H1 (cell line): ENCODE measurements around the gene C6orf163. TPM values are rescaled to one million over a fixed set of nuclear protein-coding genes. Genes with fewer than 3 reads are reported as not detected.

Source experiments
- CTCF ChIA-PET: fragments of 300-600 bp; sonication (Branson Sonifier 250); formaldehyde crosslinking; loops from one replicate; lab custom pipeline; 2021; ENCODE audit not compliant: partially characterized antibody; lab: Charles Lee
- POLR2A ChIA-PET: fragments of 300-600 bp; sonication (Branson Sonifier 250); formaldehyde crosslinking; loops from one replicate; lab custom pipeline; 2021; ENCODE audit warnings: inconsistent platforms; ENCODE audit not compliant: partially characterized antibody; lab: Charles Lee
- DNase-seq, 2 experiments: peaks; one replicate each; pipeline versions ENCODE4 v3.0.0 to v3.0.0-alpha.2; 2010 to 2022; ENCODE audit warnings: low spot score in 2 of 2, low read depth in 1 of 2, mixed read lengths in 1 of 2
- FAIRE-seq: peaks from 2 replicates; lab custom pipeline; 2011; peaks lifted over from hg19 to GRCh38; lab: Jason Lieb, UNC
- H2AFZ ChIP-seq: 2 replicates; pipeline ENCODE4 v1.8.1; 2012; ENCODE audit warnings: low read length, inconsistent platforms
- H2AK5ac ChIP-seq: 2 replicates; pipeline ENCODE4 v1.6.1; 2013; ENCODE audit warnings: low read depth, low read length
- H2BK120ac ChIP-seq: replicated peaks from 2 replicates; pipeline ENCODE3; 2013; ENCODE audit warnings: low read depth, low read length, inconsistent platforms
- H2BK12ac ChIP-seq: 2 replicates; pipeline ENCODE4 v1.6.1; 2013; ENCODE audit warnings: low read depth, low read length
- H2BK15ac ChIP-seq: 2 replicates; pipeline ENCODE4 v1.6.1; 2013; ENCODE audit warnings: low read length
- H2BK20ac ChIP-seq: 2 replicates; pipeline ENCODE4 v1.6.1; 2013; ENCODE audit warnings: low read length
- H2BK5ac ChIP-seq: 2 replicates; pipeline ENCODE4 v1.6.1; 2013; ENCODE audit warnings: low read depth, low read length
- H3K14ac ChIP-seq: 2 replicates; pipeline ENCODE4 v1.6.1; 2013; ENCODE audit warnings: inconsistent platforms; ENCODE audit not compliant: insufficient read length
- H3K18ac ChIP-seq: 2 replicates; pipeline ENCODE4 v1.6.1; 2013; ENCODE audit warnings: low read length; ENCODE audit errors: extremely low read depth
- H3K23ac ChIP-seq: 2 replicates; pipeline ENCODE4 v1.6.1; 2013; ENCODE audit warnings: inconsistent platforms; ENCODE audit not compliant: insufficient read length
- H3K23me2 ChIP-seq: 2 replicates; pipeline ENCODE4 v1.6.1; 2013; ENCODE audit warnings: low read depth, low read length
- H3K27ac ChIP-seq: 2 replicates; pipeline ENCODE4 v1.6.1; 2011; ENCODE audit warnings: low read depth, low read length, inconsistent platforms
- H3K27me3 ChIP-seq, 4 experiments: replicated peaks in 1 of 4; 1 replicate in 1 of 4; 2 replicates in 3 of 4; pipeline versions ENCODE4 v1.6.1 to v1.8.1; 2011 to 2013; ENCODE audit warnings: low read length in 3 of 4, mild to moderate bottlenecking in 3 of 4, inconsistent platforms in 2 of 4, mixed read lengths in 2 of 4, moderate library complexity in 1 of 4; ENCODE audit not compliant: control insufficient read depth in 3 of 4, insufficient read depth in 3 of 4; ENCODE audit errors: extremely low read depth in 1 of 4
- H3K36me3 ChIP-seq, 4 experiments: 2 replicates each; pipeline versions ENCODE4 v1.6.1 to v1.8.1; 2011 to 2013; ENCODE audit warnings: mild to moderate bottlenecking in 4 of 4, low read length in 3 of 4, moderate library complexity in 2 of 4, control low read depth in 1 of 4, inconsistent platforms in 1 of 4; ENCODE audit not compliant: insufficient read depth in 4 of 4, control insufficient read depth in 2 of 4
- H3K4ac ChIP-seq: replicated peaks from 2 replicates; pipeline ENCODE3; 2013; ENCODE audit warnings: low read length, low read depth, mixed read lengths, inconsistent platforms; ENCODE audit not compliant: insufficient read length
- H3K4me1 ChIP-seq, 4 experiments: replicated peaks in 1 of 4; 1 replicate in 1 of 4; 2 replicates in 3 of 4; pipeline versions ENCODE4 v1.6.1 to v1.8.1; 2011 to 2013; ENCODE audit warnings: low read length in 3 of 4, inconsistent platforms in 2 of 4, mixed read lengths in 1 of 4; ENCODE audit not compliant: insufficient read depth in 4 of 4, control insufficient read depth in 3 of 4
- H3K4me2 ChIP-seq, 2 experiments: 2 replicates each; pipeline versions ENCODE4 v1.6.1 to v1.8.1; 2011 to 2013; ENCODE audit warnings: low read depth in 2 of 2, low read length in 2 of 2, control low read depth in 1 of 2, inconsistent platforms in 1 of 2, mild to moderate bottlenecking in 1 of 2; ENCODE audit not compliant: insufficient read depth in 1 of 2
- H3K4me3 ChIP-seq, 4 experiments: fragments of 200-600, 300-600 bp in 1 of 4; sonication (generic), shearing (Covaris generic), sonication (Bioruptor Twin) in 1 of 4; 2 replicates each; pipeline versions ENCODE4 v1.5.1 to v1.8.1; 2011 to 2016; ENCODE audit warnings: low read length in 4 of 4, low read depth in 3 of 4, control low read depth in 2 of 4, inconsistent platforms in 2 of 4, mild to moderate bottlenecking in 2 of 4, mixed read lengths in 1 of 4, moderate library complexity in 1 of 4; ENCODE audit not compliant: insufficient read depth in 2 of 4; ENCODE audit errors: extremely low read depth in 1 of 4
- H3K56ac ChIP-seq: replicated peaks from 2 replicates; pipeline ENCODE3; 2013; ENCODE audit warnings: low read depth, mild to moderate bottlenecking, mixed read lengths, low read length, inconsistent platforms; ENCODE audit not compliant: insufficient read length
- H3K79me1 ChIP-seq: 2 replicates; pipeline ENCODE4 v1.6.1; 2013; ENCODE audit warnings: low read depth, low read length, control low read depth
- H3K79me2 ChIP-seq, 2 experiments: 2 replicates each; pipeline versions ENCODE4 v1.6.1 to v1.8.1; 2012 to 2013; ENCODE audit warnings: low read length in 2 of 2, mild to moderate bottlenecking in 2 of 2, inconsistent platforms in 1 of 2; ENCODE audit not compliant: insufficient read depth in 2 of 2, control insufficient read depth in 1 of 2
- H3K9ac ChIP-seq, 4 experiments: replicated peaks in 1 of 4; 1 replicate in 1 of 4; 2 replicates in 3 of 4; pipeline versions ENCODE4 v1.6.1 to v1.8.1; 2011 to 2013; ENCODE audit warnings: low read depth in 3 of 4, low read length in 3 of 4, control low read depth in 2 of 4, mild to moderate bottlenecking in 2 of 4, moderate library complexity in 2 of 4, inconsistent platforms in 1 of 4; ENCODE audit errors: extremely low read depth in 1 of 4
- H3K9me3 ChIP-seq, 2 experiments: 2 replicates each; pipeline versions ENCODE4 v1.6.1 to v1.8.1; 2012 to 2013; ENCODE audit warnings: mild to moderate bottlenecking in 2 of 2, moderate library complexity in 2 of 2, control low read depth in 1 of 2, inconsistent platforms in 1 of 2, low read depth in 1 of 2, low read length in 1 of 2, mixed read lengths in 1 of 2; ENCODE audit not compliant: insufficient read depth in 2 of 2
- H4K20me1 ChIP-seq, 2 experiments: replicated peaks in 1 of 2; 2 replicates each; pipeline versions ENCODE3 to v1.8.1; 2011 to 2013; ENCODE audit warnings: inconsistent platforms in 2 of 2, low read length in 2 of 2, mild to moderate bottlenecking in 1 of 2; ENCODE audit not compliant: insufficient read depth in 2 of 2, control insufficient read depth in 1 of 2
- H4K5ac ChIP-seq: 2 replicates; pipeline ENCODE4 v1.6.1; 2013; ENCODE audit warnings: low read length, low read depth, mixed read lengths, inconsistent platforms; ENCODE audit not compliant: insufficient read length
- H4K8ac ChIP-seq: 2 replicates; pipeline ENCODE4 v1.8.0; 2013; ENCODE audit warnings: mild to moderate bottlenecking, moderate library complexity, low read length, inconsistent platforms; ENCODE audit not compliant: insufficient read depth; ENCODE audit errors: extremely low read depth
- H4K91ac ChIP-seq: replicated peaks from 2 replicates; pipeline ENCODE3; 2013; ENCODE audit warnings: low read length, mixed read lengths, inconsistent platforms; ENCODE audit not compliant: insufficient read length
- E2F6 ChIP-seq: IDR thresholded peaks from 2 replicates; pipeline ENCODE4 v1.6.1; 2012; ENCODE audit warnings: inconsistent platforms
- JUN ChIP-seq: IDR thresholded peaks from 2 replicates; pipeline ENCODE4 v1.6.1; 2011; ENCODE audit warnings: low read depth, mild to moderate bottlenecking, improper control_type of control experiment, low read length
- MAX ChIP-seq: IDR thresholded peaks from 2 replicates; pipeline ENCODE4 v1.6.1; 2012; ENCODE audit warnings: inconsistent platforms
- WGBS, 2 experiments: shearing (Covaris generic) in 1 of 2; methylation state at CpG; one replicate each; pipeline versions ENCODE4 v1.1.6 to v1.1.7; 2013 to 2015; ENCODE audit warnings: low lambda C conversion rate in 2 of 2, mixed read lengths in 2 of 2, inconsistent platforms in 1 of 2, low coverage in 1 of 2, missing lambda C conversion rate in 1 of 2; ENCODE audit not compliant: insufficient replicate concordance in 2 of 2, insufficient coverage in 1 of 2, insufficient read length in 1 of 2; ENCODE audit errors: extremely low coverage in 1 of 2, missing lambda C conversion rate in 1 of 2; 5-methylcytosine and 5-hydroxymethylcytosine counted together
- polyA plus RNA-seq, 7 experiments: library from polyadenylated mRNA; depleted of rRNA in 3 of 7; stranded (reverse) in 5 of 7; unstranded in 2 of 7; fragments of >200 nt in 5 of 7; fragments of 200-250 nt in 2 of 7; gene quantifications; 1 replicate in 5 of 7; 2 replicates in 1 of 7; 4 replicates in 1 of 7; pipeline versions ENCODE4 v1.2.1 to v1.2.3, GENCODE V29; 2011 to 2013; ENCODE audit warnings: missing spikeins in 2 of 7, mixed read lengths in 2 of 7
- total RNA-seq: library from RNA; stranded (reverse); fragmentation: NEBNext Ultra II Directional; extraction: Animal tissue kit (Norgen Biotek cat#: 25700); gene quantifications from 2 replicates; pipeline ENCODE4 v1.2.1, GENCODE V29; 2021

Gene C6orf163
- total and polyA plus RNA-seq, 2 of the 8 experiments (the other 6 are each of a cell fraction or from before 2014, with no cell fraction given) = 0.36 to 1.5 TPM

DNA sequence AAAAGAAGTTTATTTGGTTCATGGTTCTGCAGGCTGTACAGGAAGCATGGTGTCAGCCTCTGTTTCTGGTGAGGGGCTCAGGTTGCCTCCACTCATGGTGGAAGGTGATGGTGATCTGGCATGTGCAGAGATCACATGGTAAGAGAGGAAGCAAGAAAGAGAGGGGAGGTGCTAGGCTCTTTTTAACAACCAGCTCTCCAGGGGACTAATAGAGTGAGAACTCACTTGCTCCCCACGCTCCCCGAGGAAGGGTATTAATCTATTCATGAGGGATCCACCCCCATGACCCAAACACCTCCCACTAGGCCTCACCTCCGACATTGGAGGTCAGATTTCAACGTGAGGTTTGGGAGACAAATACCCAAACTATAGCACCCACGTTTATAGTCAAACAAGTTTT lies 11.6 kb upstream of the C6orf163 start:
- Histone ChIP-seq H4K91ac (no peak overlapping the region), H3K79me1 (no peaks in the 10 kb centered on the region), H2AFZ (no peak overlapping the region), H3K4ac (no peak overlapping the region), H2BK12ac (no peak overlapping the region), H3K9me3 (no peaks in the 10 kb centered on the region), H4K20me1 (no peaks in the 10 kb centered on the region), H3K23ac (no peak overlapping the region), H3K23me2 (peaks cover 2% of the 10 kb centered on the region; the same call in 1 of the 2 replicates), H3K27ac (no peak overlapping the region), H3K14ac (no peak overlapping the region), H3K4me3 (no peak overlapping the region), H3K27me3 (no peaks in the 10 kb centered on the region), H3K4me1 (peaks cover 0 to 5% (median 0%) of the 10 kb centered on the region in 4 experiments; a peak in 3 of 7 replicates), H3K9ac (no peak overlapping the region), H2BK5ac (no peak overlapping the region), H3K79me2 (peaks cover 0 to 22% of the 10 kb centered on the region in 2 experiments; a peak in 3 of 4 replicates), H4K5ac (no peak overlapping the region), H2BK20ac (no peak overlapping the region), H3K18ac (no peak overlapping the region), H3K36me3 (no peaks in the 10 kb centered on the region; a peak in 1 of 8 replicates), H2BK120ac (no peak overlapping the region), H3K4me2 (no peak overlapping the region), H4K8ac (no peak overlapping the region), H2BK15ac (no peak overlapping the region), H3K56ac (no peak overlapping the region), H2AK5ac (no peak overlapping the region)
- FAIRE-seq = no peak
- TF ChIP-seq JUN (no peak), E2F6 (peak; percentile 43; the same call in 1 of the 2 replicates), MAX (peak; percentile 54; the same call in 1 of the 2 replicates)
- WGBS, 2 experiments = 69% methylated on average over 5 of the region's 5 CpGs; no CpG with 5 or more reads in 1 of the 2 experiments
- CTCF ChIA-PET = no interaction called here
- no peak for DNase-seq
- POLR2A ChIA-PET = no interaction called here
